A673 (cell line): Measurements from ENCODE around the gene PRKAG2. TPM values are rescaled to one million over a fixed set of nuclear protein-coding genes. Genes with fewer than 3 reads are reported as not detected.

Experiments
- BruUV-seq: library from RNA; stranded (reverse); fragments of 400-500 nt; replicated peaks from 2 replicates; lab custom pipeline; 2021; lab: Mats Ljungman, UMichigan
- CTCF ChIA-PET: fragments of 300-600 bp; sonication (Branson Sonifier 250); formaldehyde crosslinking; loops from one replicate; lab custom pipeline; 2022; ENCODE audit warnings: antibody characterized with exemption; lab: Charles Lee
- POLR2A ChIA-PET: fragments of 300-600 bp; sonication (Branson Sonifier 250); formaldehyde crosslinking; loops from one replicate; lab custom pipeline; 2022; ENCODE audit warnings: antibody characterized with exemption; ENCODE audit not compliant: low non-redundant PET; lab: Charles Lee
- DNase-seq: peaks from one replicate; pipeline ENCODE4 v3.0.0-alpha.2; 2015; ENCODE audit warnings: low spot score
- H3K27ac ChIP-seq: fragments of 200-600 bp; sonication (generic); 2 replicates; pipeline ENCODE4 v1.5.1; 2016; ENCODE audit warnings: mixed run types, low read depth, mild to moderate bottlenecking, mixed read lengths, antibody characterized with exemption, low read length; ENCODE audit not compliant: poor library complexity, severe bottlenecking
- H3K27me3 ChIP-seq: fragments of 200-600 bp; sonication (generic); replicated peaks from 2 replicates; pipeline ENCODE4 v1.6.1; 2017; ENCODE audit warnings: mixed run types, low read depth, mild to moderate bottlenecking, mixed read lengths, antibody characterized with exemption, low read length; ENCODE audit not compliant: insufficient read depth, poor library complexity
- H3K36me3 ChIP-seq: fragments of 200-600 bp; sonication (generic); 2 replicates; pipeline ENCODE4 v1.6.1; 2016; ENCODE audit warnings: mixed run types, mild to moderate bottlenecking, mixed read lengths, antibody characterized with exemption, low read length; ENCODE audit not compliant: insufficient read depth, poor library complexity, severe bottlenecking
- H3K4me1 ChIP-seq: fragments of 200-600 bp; sonication (generic); 2 replicates; pipeline ENCODE4 v1.6.1; 2017; ENCODE audit warnings: mixed run types, mild to moderate bottlenecking, mixed read lengths, antibody characterized with exemption, low read length; ENCODE audit not compliant: insufficient read depth, poor library complexity, severe bottlenecking
- H3K4me3 ChIP-seq: fragments of 200-600 bp; sonication (generic); 2 replicates; pipeline ENCODE4 v1.5.1; 2016; ENCODE audit warnings: low read depth, mixed run types, mild to moderate bottlenecking, mixed read lengths, low read length; ENCODE audit not compliant: poor library complexity, severe bottlenecking
- H3K9me3 ChIP-seq: fragments of 200-600 bp; sonication (generic); 2 replicates; pipeline ENCODE4 v1.6.1; 2016; ENCODE audit warnings: mixed run types, low read depth, mild to moderate bottlenecking, mixed read lengths, antibody characterized with exemption, low read length; ENCODE audit not compliant: poor library complexity, severe bottlenecking
- EZH2 ChIP-seq: fragments of 200-600 bp; sonication (generic); IDR thresholded peaks from 2 replicates; pipeline ENCODE4 v1.6.1; 2017; ENCODE audit warnings: borderline replicate concordance, low read depth, mild to moderate bottlenecking, mixed read lengths, antibody characterized with exemption, low read length; ENCODE audit not compliant: poor library complexity, severe bottlenecking
- intact Hi-C: fragments of 100-400 bp; cut with micrococcal nuclease; formaldehyde crosslinking; loops from one replicate; pipeline ENCODE4 v1.10.0; 2022; ENCODE audit not compliant: unreplicated experiment
- total RNA-seq: library from RNA; stranded (reverse); gene quantifications from 2 replicates; pipeline ENCODE4 v1.2.3, GENCODE V29; 2021
- TF ChIP-seq, protein P1 (sequence below): fragments of 300-800, 200-600 bp; sonication (generic); conservative IDR thresholded peaks from 2 replicates; pipeline ENCODE4 v1.5.1; 2017; ENCODE audit warnings: low read depth, mild to moderate bottlenecking, antibody characterized with exemption, low read length, moderate library complexity, mixed read lengths

Gene PRKAG2
- total RNA-seq, 1 experiment from 2014 or later, result 11.6 TPM

DNA sequence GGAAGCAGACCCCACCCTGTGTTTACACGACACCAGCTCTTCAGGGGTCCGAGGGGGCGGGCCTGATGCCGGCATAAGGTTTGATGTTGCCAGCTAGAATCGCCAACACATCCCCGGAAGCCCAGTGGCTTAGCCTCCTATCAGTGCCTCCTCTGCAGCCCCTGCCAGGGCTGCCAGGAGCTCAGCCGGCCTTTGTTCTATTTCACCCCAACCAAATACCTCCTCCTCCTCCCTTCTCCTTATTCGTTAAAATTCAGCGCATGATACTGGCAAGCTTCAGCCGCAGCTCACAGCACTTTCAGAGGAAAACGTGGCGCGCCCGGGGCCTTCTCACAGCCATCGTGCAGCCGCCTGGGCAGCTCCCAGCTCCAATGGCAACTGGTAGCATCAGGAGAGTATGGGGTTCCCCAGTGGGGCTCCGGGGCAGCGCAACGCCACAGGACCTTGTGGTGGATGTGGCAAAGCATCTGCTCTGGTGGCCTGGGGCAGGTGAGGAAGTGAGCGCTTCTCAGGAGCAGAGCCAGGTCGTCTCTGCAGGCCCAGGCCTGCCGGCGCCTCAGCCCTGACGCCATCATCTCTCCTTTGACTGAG is 180.9 kb downstream of the PRKAG2 start:
- POLR2A ChIA-PET, result interaction anchor here (0.6 kb wide), 1 partner anchor 49 kb away, joined by 3 read pairs; no protein-coding TSS in a partner anchor
- Histone ChIP-seq H3K36me3 (no peaks in the 10 kb centered on the region), H3K4me3 (no peak overlapping the region), H3K27ac (no peak overlapping the region), H3K27me3 (no peaks in the 10 kb centered on the region), H3K4me1 (no peaks in the 10 kb centered on the region), H3K9me3 (no peaks in the 10 kb centered on the region)
- intact Hi-C loops, result no loop called here
- CTCF ChIA-PET, result no interaction called here
- no peak for DNase-seq
- no TSS peak for BruUV-seq
- TF ChIP-seq, protein P1, sequence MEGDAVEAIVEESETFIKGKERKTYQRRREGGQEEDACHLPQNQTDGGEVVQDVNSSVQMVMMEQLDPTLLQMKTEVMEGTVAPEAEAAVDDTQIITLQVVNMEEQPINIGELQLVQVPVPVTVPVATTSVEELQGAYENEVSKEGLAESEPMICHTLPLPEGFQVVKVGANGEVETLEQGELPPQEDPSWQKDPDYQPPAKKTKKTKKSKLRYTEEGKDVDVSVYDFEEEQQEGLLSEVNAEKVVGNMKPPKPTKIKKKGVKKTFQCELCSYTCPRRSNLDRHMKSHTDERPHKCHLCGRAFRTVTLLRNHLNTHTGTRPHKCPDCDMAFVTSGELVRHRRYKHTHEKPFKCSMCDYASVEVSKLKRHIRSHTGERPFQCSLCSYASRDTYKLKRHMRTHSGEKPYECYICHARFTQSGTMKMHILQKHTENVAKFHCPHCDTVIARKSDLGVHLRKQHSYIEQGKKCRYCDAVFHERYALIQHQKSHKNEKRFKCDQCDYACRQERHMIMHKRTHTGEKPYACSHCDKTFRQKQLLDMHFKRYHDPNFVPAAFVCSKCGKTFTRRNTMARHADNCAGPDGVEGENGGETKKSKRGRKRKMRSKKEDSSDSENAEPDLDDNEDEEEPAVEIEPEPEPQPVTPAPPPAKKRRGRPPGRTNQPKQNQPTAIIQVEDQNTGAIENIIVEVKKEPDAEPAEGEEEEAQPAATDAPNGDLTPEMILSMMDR, result no peak
- no peak for TF ChIP-seq EZH2

DNA sequence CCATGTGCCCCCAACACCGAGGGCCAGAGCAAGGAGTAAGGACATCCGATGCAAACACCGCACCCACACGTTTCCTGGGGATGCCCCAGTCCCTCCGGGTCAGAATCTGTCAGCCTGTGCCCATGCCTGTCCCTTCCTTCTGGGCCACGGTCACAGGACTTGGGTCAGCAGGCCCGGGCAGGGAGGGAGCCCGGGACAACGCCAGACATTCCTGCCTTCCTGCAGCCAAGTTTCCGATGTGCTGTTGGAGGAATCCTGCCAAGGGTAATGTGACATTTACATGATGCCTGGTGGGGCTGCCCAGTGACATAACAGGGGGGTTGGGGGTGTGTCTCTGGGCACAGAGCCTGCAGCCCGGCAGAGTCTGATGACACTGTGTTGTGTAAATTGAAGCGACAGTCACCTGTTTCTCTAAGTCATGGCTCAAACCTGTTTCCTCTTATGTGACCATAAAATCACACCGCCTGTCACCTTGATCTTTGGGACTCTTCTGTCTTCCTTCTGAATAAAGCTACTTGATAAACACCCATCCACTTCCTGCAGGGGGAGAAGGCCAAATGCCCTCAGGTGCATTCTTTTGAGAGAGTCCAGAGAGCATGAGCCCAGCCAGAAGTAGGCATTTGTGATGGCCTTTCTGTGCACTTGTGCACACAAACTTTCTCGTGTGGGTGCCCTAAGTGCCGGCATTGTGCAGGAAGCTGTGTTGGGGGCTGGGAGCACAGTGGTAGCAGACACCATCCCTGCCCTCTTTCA is 181.9 kb downstream of the PRKAG2 start:
- TF ChIP-seq EZH2, result no peak
- TF ChIP-seq, protein P1, result no peak
- H3K36me3 ChIP-seq, result no peaks in the 10 kb centered on the region
- intact Hi-C loops, result no loop called here
- H3K27me3 ChIP-seq, result no peaks in the 10 kb centered on the region
- no peaks in the 10 kb centered on the region for H3K9me3 ChIP-seq
- no peak overlapping the region for H3K4me3 ChIP-seq
- DNase-seq, result no peak
- ChIA-PET POLR2A (no interaction called here), CTCF (no interaction called here)
- no TSS peak for BruUV-seq
- H3K4me1 ChIP-seq, result no peaks in the 10 kb centered on the region
- no peak overlapping the region for H3K27ac ChIP-seq

DNA sequence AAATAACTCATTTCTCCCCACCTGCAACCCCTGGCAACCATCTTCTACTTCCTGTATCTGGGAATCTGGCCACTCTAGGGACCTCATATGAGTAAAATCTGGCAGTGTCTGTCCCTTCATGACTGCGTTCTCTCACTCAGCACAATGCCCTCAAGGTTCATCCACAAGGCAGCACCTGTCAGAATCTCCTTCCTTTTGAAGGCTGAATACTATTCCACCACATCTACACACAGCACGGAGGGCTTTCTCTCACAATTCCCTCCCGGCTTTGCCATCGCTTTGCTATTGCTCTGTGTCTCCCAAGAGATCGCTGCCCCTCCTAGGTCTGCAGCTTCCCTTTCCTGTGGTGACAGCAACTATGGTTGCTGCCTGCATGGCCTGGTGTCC is 182.5 kb downstream of the PRKAG2 start:
- BruUV-seq, result no TSS peak
- no peak for DNase-seq
- H3K9me3 ChIP-seq, result no peaks in the 10 kb centered on the region
- H3K27ac ChIP-seq, result no peak overlapping the region
- TF ChIP-seq, protein P1, result no peak
- no peak for TF ChIP-seq EZH2
- H3K4me1 ChIP-seq, result no peaks in the 10 kb centered on the region
- intact Hi-C loops, result no loop called here
- ChIA-PET CTCF (no interaction called here), POLR2A (no interaction called here)
- H3K4me3 ChIP-seq, result no peak overlapping the region
- no peaks in the 10 kb centered on the region for H3K27me3 ChIP-seq
- H3K36me3 ChIP-seq, result no peaks in the 10 kb centered on the region
